GM20431 (cell line): ENCODE measurements around the gene NRDC.
"Not testable (repeated sequence)": the region's sequence is repeated elsewhere in the genome, so short reads cannot be mapped to it uniquely, and the experiment has no call there.

Source experiments
- in situ Hi-C: fragments of 300-500 bp; cut with MseI, MboI; formaldehyde crosslinking; loops from one replicate; pipeline ENCODE4 v1.15.0; 2020; ENCODE audit warnings: low sequenced_read_pairs; ENCODE audit not compliant: unreplicated experiment

Gene NRDC

DNA sequence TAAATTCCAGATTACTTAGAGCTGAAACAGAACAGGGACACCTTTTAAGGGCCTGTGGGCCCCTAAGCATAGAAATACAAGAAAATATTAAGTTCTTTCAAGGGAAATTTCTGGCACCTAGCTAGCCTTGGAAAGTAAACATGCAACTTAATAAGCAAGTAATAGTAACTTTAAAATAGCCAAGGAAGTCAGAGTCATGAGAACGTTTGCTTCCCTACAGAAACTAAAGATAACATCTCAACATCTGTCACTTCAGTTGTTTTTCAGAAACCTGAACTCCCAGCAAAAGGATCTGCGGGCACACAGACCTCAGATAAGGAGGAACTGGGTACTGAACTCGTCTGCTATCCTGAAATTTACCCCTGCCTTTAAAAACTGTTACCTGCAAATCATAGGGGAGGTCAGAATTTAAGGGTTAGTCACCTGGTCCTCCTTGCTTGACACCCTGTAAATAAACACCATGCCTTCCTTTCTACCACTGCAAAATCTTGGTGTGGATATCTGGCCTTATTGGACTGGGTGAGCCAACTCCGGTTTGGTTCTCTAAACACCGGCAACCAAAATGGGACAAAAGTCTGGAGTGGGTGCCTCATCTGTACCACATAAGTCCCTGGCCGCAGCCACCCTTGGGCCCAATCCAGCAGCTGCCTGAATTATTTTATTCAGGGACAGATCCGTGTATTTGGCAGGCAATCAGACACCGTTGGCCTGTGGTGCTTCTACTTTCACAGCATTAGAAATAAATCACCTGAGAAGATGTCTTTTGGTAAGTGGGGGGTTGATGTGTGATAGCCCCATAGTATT, 27.9 kb downstream of the NRDC start:
- in situ Hi-C loops: no loop called here

DNA sequence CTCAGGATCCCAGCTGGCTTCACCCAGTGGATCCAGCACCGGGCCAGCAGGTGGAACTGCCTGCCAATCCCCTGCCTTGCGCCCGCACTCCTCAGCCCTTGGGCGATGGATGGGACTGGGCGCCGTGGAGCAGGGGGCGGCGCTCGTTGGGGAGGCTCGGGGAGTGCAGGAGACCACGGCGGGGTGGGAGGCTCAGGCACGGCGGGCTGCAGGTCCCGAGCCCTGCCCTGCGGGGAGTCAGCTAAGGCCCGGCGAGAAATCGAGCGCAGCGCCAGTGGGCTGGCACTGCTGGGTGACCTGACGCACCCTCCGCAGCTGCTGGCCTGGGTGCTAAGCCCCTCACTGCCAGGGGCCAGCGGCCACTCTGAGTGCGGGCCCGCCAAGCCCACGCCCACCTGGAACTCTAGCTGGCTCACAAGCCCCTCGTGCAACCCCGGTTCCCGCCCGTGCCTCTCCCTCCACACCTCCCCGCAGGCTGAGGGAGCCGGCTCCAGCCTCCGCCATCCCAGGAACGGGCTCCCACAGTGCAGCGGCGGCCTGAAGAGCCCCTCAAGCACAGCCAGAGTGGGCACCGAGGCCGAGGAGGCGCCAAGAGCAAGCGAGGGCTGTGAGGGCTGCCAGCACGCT, 31.1 kb downstream of the NRDC start:
- in situ Hi-C loops: no loop called here

DNA sequence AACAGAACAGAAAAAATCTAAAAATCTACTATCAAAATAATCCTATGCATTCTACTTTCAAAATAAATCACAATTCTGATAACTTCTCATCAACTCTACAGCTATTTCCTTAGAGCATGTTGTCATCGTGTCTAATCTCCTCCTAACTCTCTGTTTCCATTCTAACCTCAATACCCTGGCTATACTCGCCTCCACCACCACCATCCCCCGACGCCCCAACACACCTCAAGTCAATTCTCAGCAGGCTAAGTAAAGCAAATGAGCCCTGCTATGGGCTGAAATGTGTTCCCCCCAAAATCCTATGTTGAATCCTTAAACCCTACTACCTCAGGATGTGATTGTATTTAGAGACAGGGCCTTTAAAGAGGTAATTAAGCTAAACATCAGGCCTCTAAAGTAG, 34.6 kb downstream of the NRDC start:
- in situ Hi-C loops: no loop called here

DNA sequence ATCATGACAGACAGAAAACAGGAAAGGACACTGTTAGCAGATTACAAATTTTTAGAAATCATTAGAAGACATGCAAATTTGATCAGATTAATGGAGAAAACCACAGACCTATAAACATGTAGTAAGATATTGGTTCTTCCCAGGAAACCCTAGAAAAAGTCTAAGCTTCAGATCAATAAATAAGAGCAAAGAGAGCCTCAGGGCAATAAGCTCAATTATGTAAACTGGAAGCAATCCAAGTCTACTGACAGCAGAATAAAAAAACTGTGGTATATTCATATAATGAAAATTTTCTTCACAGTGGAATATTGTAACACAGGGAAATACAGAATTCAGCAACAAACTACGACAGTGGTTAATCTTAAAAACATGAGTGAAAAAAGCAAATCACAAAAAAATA, 36.3 kb downstream of the NRDC start:
- in situ Hi-C loops: no loop called here

DNA sequence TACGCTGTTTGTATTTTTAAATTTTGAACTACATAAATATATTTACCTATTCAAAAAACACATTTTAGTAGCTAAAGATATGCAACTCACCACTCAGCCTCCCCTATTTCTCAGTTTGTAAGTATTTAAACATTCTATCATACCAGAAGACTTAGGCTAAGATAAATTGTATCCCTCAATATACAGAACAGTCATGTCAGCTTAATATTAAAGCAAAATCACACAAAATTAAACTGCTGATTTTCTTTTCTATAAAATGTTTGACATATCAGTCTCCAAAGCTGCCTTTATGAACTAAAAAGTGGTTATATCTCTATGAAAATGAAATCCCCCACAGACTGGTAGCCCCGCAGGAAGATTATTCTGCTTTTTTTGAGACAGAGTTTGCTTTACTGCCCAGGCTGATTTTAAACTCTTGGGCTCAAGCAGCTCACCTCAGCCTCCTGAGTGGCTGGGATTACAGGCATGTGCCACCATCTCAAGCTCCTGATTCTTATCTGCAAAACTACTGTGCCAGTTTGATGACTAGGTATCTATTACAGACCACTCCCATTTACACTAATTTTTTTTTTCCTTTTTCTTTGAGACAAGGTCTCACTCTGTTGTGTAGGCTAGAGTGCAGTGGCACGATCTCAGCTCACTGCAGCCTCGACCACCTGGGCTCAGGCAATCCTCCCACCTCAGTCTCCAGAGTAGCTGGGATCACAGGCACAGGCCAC, 37.6 kb downstream of the NRDC start:
- in situ Hi-C loops: no loop called here

DNA sequence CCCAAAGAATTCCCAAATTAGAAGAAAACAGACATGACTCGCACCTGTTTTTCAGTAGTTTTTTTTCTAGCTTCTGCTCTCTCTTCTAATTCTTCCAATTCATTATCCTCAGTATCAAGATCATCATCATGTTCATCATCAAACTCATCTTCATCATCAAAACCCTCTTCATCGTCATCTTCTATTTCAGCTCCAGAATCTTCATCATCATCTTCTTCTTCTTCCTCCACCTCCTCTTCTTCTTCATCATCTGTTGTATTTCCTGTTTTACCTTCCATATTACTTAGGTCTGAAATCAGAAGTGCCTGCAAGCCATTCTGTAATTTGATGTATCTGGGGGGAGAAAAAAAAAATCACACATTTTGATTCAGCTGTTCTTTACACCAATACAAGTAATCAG, 38.3 kb downstream of the NRDC start:
- in situ Hi-C loops: no loop called here

DNA sequence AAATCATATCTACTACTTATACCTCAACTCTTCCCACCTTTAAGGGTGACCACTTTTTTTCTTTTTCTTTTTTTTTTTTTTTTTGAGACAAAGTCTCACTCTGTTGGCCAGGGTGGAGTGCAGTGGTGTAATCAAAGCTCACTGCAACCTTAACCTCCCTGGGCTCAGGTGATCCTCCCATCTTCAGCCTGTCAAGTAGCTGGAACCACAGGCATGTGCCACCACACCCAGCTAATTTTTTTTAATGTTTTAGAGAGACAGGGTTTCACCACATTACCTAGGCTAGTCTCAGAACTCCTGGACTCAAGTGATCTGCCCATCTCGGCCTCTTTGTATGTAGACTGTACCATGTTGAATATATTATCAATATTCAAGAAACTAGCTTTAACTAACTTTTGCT, 39.4 kb downstream of the NRDC start:
- in situ Hi-C loops: no loop called here

DNA sequence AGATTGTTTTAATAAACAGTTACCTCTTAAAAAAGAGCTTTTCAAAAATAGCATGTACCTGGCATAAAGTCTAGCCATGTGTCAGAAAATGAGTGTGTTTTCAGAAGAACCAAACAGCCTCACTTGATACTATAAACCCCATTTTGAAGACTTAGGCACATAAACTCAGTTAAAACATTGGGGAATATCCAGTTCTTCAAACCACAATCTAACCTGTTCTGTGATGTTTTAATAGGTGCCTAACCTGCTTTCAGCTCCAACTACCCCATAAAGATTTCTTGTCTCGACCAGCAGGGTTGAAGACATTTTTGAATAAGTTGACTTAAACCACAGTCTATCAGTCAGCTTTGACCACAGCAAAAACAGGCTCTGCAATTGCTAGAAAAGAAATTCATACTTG, 41.3 kb downstream of the NRDC start:
- in situ Hi-C loops: no loop called here

DNA sequence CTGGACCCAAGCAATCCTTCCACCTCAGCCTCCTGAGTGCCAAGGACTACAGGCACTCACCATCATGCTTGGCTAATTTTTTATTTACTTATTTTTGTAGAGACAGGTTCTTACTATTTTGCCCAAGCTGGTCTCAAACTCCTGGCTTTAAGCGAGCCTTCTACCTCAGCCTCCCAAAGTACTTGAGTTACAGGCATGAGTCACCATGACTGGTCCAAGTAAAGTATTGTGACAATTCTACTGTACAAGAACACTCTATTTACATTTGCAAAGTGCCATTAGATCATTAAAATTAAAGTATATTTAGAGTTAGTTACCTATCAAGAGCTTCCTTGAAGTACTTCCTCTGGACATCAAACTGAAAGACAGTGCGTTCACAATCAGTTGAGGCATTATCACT, 44.8 kb downstream of the NRDC start:
- in situ Hi-C loops: no loop called here

DNA sequence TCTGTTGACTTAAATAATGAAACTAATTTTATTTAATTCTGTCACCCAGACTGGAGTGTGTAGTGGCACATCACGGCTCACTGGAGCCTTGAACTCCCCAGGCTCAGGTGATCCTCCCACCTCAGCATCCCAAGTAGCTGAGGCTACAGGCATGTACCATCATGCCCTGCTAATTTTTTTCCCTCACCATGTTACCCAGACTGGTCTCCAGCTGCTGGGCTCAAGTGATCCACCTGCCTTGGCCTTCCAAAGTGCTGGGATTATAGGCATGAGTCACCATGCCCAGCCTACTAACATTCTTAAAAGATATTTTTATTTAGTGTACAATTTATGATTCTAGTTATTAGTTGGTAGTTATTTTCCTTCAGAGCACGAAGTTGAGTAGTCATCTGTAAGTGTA, 49.5 kb downstream of the NRDC start:
- in situ Hi-C loops: no loop called here

DNA sequence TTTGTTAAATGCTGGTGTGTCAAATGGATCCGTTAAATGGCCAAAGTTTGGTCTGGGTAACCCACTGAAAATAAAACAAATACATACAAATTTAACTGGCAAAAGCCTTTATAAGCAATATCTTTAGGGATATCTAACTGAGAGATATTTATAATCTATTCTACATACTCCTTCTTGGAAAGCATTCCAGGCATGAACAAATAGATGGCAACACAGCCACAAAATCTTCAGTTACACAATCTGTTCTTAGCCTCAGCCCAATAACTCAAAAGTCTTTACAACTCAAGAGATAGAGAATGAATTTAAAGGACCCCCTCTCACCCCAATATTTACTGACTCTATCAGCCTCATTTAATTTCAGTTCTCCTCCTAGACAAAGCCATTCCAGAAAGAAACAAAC, 58.7 kb downstream of the NRDC start:
- in situ Hi-C loops: no loop called here

DNA sequence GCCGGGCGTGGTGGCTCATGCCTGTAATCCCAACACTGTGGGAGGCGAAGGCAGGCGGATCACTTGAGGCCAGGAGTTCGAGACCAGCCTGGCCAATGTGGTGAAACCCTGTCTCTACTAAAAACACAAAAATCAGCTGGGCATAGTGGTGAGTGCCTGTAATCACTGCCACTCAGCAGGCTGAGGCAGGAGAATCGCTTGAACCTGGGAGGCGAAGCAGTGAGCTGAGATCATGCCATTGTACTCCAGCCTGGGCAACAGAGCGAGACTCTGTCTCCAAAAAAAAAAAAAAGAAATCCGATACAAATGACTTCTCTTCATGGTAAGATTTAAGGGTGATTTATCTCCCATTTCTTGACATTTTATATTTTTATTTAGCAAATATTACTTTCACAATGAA, 59.5 kb downstream of the NRDC start:
- in situ Hi-C loops: not testable (repeated sequence)

DNA sequence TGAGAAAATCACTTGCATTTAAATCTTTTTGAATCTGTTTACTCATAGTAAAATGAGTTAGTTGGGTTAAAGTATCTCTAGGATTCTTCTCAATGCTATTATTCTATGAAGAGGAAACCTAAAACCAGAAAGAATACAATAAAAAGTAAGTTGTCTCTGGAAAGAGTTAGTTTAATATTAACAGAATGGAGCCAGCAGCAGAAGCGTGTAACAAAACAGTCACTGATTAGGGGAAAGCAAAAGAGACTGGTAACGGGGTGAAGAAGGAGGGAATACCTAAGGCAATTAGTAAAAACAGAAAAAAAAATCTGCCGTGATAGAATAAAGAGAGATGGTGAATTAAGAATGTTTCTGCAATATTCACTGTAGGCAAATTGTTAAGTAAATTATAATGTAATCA, 60.0 kb downstream of the NRDC start:
- in situ Hi-C loops: no loop called here

DNA sequence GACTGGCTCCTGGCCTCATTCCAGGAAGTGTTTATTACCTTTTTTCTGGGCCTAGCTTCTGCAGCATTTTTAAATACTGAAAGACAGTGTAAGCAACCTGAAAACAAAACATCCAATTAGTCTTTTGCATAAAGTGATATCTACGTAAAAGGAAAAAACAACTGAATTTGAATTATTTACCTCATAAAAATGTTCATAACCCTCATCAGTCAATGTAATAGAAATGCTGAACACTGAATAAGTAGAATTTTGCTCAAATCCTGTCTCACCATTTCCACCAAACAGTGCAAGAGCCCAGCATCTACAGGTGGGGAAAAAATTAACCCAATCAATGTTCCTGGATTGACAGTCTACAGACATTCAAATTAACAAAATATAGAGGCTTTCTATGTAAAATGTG, 64.0 kb downstream of the NRDC start:
- in situ Hi-C loops: no loop called here

DNA sequence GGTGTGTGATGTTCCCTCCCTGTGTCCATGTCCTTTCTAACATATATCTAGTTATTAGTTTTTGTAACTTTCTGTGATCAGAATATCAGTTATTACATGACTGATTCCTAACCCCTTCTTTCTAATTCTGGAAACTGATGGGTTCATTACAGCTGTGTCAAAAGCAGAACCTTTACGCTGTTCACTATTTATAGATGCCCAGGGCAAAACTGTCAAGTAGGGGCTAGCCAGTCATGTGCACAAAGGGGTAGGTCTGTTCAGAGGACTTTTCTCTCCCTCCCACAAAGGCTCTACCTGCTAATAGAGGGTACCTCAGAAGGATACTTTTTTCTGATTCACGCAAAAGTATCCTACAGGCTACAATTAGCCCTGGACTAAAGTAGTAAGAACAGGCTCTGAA, 79.2 kb downstream of the NRDC start:
- in situ Hi-C loops: no loop called here

DNA sequence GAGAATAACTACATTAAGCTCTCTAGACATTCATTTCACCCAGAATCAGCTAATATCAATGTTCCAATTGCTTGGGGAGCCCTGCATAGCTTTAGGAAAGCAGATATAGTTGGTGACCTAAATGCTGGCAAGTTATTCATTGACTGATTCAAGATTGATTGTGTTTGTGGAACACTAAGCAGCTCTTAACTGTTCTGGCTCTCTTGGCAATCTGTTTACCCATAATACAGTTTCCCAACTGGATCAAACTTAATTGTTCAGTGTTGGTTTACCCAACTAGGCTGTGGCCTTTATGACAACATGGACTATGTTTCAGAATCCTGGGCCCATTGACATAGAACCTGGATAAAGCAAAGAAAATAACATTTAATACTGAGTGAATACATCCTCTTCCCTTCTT, 83.7 kb downstream of the NRDC start:
- in situ Hi-C loops: no loop called here

DNA sequence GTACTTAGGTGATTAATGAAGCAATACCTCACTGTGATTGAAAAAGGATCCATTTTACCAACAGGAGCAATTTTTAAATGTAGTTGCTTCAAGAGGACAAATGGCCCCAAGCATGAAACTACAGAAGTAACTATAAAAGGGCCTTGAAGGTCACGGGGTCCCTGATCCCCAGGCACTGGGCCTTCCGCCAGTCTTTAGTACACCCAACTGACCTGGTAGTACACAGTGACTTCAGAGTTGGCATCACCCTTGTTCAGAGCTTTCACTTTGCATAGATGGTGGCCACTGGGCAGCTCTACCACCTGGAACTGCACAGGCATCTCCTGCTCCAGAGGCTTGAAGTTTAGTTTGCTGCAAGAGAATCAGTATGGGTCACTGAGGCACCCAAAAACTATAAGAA, 84.3 kb downstream of the NRDC start:
- in situ Hi-C loops: no loop called here

DNA sequence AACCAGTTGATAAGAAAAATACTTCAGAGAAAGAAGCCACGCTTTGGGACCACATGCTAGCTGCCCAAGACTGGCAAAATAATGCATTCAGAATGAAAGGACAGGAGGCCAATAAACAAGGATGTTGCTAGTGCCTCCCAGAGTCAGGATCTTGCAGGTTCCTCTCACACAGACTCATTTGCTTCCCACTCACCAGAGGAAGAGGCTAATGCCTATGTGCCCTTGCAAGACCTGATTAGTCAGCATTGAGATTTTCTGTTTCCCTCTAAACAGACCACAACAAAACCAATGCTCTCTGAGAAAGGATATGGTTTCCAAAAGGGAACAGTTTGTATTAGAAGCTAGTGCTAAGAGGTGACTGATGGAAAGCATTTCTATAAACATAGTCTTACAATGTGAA, 85.7 kb downstream of the NRDC start:
- in situ Hi-C loops: no loop called here

DNA sequence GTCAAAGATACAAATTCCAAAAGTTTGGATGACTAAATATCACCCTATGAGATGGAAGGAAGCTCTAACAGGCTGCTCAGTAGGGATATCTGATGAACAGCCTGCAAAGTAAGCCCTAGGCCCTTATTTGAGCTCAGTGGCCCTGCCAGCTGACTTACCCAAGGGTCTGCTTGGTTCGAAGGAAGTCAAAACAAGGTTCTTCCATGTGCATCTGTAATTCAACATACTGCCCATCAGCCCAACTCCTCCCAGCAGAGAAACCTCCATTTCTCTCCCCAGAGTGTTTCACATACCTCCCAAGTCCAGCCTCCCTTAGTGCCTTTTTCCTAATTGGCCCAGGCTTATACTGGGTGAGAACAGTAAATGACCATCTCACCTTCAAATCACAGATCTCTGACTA, 86.6 kb downstream of the NRDC start:
- in situ Hi-C loops: no loop called here

DNA sequence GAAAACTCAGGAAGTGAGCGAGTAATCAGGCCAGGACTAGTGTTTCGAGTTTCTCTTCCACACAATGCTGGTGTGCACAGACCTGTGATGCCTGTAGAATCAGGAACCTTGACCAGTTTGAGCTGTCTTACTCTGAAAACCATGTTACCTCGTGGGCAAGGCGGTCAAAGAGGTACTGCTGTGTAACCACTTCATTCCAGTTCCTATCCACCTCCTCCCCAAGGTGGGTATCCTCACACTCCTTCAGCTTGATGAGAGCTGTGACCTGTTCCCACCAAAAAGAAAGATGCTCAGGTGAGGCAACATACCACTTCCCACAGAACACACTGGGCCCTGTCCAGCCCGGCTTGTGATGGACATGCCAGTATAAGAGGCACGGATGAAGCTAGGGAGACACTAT, 88.1 kb downstream of the NRDC start:
- in situ Hi-C loops: no loop called here

DNA sequence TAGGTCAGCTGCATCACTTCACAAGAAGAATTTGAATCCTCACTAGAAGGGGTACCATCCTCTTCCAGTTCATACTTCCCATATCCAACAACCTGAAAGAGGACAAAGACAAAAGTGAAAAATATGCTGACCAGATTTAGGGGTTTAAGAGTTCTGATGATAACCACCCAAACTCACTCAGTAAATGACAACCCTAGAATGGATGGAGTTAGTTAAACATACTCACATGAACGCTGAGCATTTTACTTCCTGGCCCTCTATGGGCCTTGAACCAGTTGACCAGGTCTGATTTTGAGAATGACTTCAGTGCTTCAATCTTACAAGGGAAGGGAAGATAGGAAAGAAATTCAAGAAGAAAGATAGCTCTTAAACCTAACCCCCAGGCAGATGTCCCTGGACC, 89.2 kb downstream of the NRDC start:
- in situ Hi-C loops: no loop called here
